Colonic mucosa (tissue), 4 donors: Measurements from ENCODE around the gene ERI3. TPM values are rescaled to one million over a fixed set of nuclear protein-coding genes. Genes with fewer than 3 reads are reported as not detected.

ENCODE experiments used
- DNase-seq: peaks from one replicate; pipeline ENCODE4 v3.0.0-alpha.2; 2020
- H3K27ac ChIP-seq: fragments of 200-600 bp; one replicate; pipeline ENCODE4 v1.8.0; 2021
- H3K27me3 ChIP-seq: fragments of 200-600 bp; one replicate; pipeline ENCODE4 v1.8.0; 2021
- H3K36me3 ChIP-seq: fragments of 200-600 bp; one replicate; pipeline ENCODE4 v1.8.0; 2021
- H3K4me1 ChIP-seq: fragments of 200-600 bp; one replicate; pipeline ENCODE4 v1.8.0; 2021; ENCODE audit warnings: mild to moderate bottlenecking
- H3K4me3 ChIP-seq: fragments of 200-600 bp; one replicate; pipeline ENCODE4 v1.8.0; 2021
- H3K9ac ChIP-seq, 2 donors: one replicate each; pipeline ENCODE4 v1.7.0; 2013; ENCODE audit warnings: control low read depth in 2 of 2, low read depth in 2 of 2, low read length in 2 of 2
- H3K9me3 ChIP-seq: fragments of 200-600 bp; one replicate; pipeline ENCODE4 v1.8.0; 2021
- intact Hi-C: fragments of 100-400 bp; cut with DNase I; formaldehyde crosslinking; loops from one replicate; pipeline ENCODE4 v1.14.1; 2022
- total RNA-seq, 2 donors: library from RNA; stranded (reverse); fragmentation: NEBNext Ultra II Directional in 1 of 2; extraction: Animal tissue kit (Norgen Biotek cat#: 25700) in 1 of 2; gene quantifications; one replicate each; pipeline ENCODE4 v1.2.1, GENCODE V29; 2021
- TF ChIP-seq, protein P1 (sequence below): fragments of 200-600 bp; IDR thresholded peaks from one replicate; pipeline ENCODE4 v1.8.0; 2022; ENCODE audit warnings: antibody characterized with exemption, mild to moderate bottlenecking
- donor health status: healthy.
- donor health status: DM: no; HTN: no; CAD: no.
- donor health status: DM: no; HTN: no; CAD: no.

The ERI3 gene
- total RNA-seq, 2 donors from 2014 or later, result 29.7 to 58.2 TPM

- Histone ChIP-seq H3K36me3 (no peaks in the 10 kb centered on the region), H3K4me1 (no peaks in the 10 kb centered on the region), H3K4me3 (no peak overlapping the region), H3K27ac (no peak overlapping the region), H3K9me3 (no peaks in the 10 kb centered on the region), H3K9ac (no peak overlapping the region), H3K27me3 (no peaks in the 10 kb centered on the region)
- no peak for DNase-seq
- intact Hi-C loops, result no loop called here
- TF ChIP-seq, protein P1, sequence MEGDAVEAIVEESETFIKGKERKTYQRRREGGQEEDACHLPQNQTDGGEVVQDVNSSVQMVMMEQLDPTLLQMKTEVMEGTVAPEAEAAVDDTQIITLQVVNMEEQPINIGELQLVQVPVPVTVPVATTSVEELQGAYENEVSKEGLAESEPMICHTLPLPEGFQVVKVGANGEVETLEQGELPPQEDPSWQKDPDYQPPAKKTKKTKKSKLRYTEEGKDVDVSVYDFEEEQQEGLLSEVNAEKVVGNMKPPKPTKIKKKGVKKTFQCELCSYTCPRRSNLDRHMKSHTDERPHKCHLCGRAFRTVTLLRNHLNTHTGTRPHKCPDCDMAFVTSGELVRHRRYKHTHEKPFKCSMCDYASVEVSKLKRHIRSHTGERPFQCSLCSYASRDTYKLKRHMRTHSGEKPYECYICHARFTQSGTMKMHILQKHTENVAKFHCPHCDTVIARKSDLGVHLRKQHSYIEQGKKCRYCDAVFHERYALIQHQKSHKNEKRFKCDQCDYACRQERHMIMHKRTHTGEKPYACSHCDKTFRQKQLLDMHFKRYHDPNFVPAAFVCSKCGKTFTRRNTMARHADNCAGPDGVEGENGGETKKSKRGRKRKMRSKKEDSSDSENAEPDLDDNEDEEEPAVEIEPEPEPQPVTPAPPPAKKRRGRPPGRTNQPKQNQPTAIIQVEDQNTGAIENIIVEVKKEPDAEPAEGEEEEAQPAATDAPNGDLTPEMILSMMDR, result no peak
Observed at GRCh38 chr1:44229435-44230167, 125.5 kb downstream of the ERI3 start.

GRCh38 chr1:44228218-44228617 is 126.8 kb downstream of the ERI3 start:
- no peaks in the 10 kb centered on the region for H3K9me3 ChIP-seq
- H3K27ac ChIP-seq, result no peak overlapping the region
- H3K9ac ChIP-seq, result no peak overlapping the region
- intact Hi-C loops, result no loop called here
- TF ChIP-seq, protein P1, result no peak
- H3K4me3 ChIP-seq, result no peak overlapping the region
- no peaks in the 10 kb centered on the region for H3K27me3 ChIP-seq
- no peaks in the 10 kb centered on the region for H3K4me1 ChIP-seq
- DNase-seq, result no peak
- H3K36me3 ChIP-seq, result no peaks in the 10 kb centered on the region

- intact Hi-C loops, result no loop called here
- Histone ChIP-seq H3K9ac (no peak overlapping the region), H3K4me3 (no peak overlapping the region), H3K9me3 (no peaks in the 10 kb centered on the region), H3K36me3 (no peaks in the 10 kb centered on the region), H3K27me3 (no peaks in the 10 kb centered on the region), H3K4me1 (no peaks in the 10 kb centered on the region), H3K27ac (no peak overlapping the region)
- no peak for DNase-seq
- TF ChIP-seq, protein P1, result no peak
Observed at GRCh38 chr1:44227211-44227610, 127.8 kb downstream of the ERI3 start.

DNA sequence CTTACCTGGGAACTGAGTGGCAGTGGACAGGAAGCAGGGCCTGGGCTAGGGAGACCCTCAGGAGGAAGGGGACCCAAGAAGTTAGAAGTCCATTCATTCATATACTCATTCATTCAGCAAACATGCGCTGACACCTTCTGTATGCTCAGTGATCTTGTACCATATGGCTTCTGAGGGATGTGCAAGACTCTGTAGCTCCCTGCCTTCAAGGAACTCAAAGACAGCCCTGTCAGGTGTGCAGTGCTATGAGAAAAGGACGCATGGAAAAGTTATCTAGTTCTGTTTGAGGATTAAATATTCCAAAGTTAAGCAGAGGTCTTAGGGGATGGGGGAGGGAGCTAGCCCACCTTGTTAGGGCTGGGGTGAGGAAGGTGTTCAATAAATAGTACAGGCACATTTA is 129.3 kb downstream of the ERI3 start:
- TF ChIP-seq, protein P1, result no peak
- Histone ChIP-seq H3K36me3 (peaks cover 2% of the 10 kb centered on the region), H3K27me3 (no peaks in the 10 kb centered on the region), H3K9ac (no peak overlapping the region), H3K4me1 (no peaks in the 10 kb centered on the region), H3K4me3 (no peak overlapping the region), H3K9me3 (no peaks in the 10 kb centered on the region), H3K27ac (no peak overlapping the region)
- intact Hi-C loops, result no loop called here
- DNase-seq, result no peak

- no peak overlapping the region for H3K4me3 ChIP-seq
- H3K9ac ChIP-seq, result no peak overlapping the region
- H3K36me3 ChIP-seq, result peaks cover 10% of the 10 kb centered on the region
- TF ChIP-seq, protein P1, result no peak
- no peaks in the 10 kb centered on the region for H3K9me3 ChIP-seq
- no peaks in the 10 kb centered on the region for H3K4me1 ChIP-seq
- H3K27me3 ChIP-seq, result no peaks in the 10 kb centered on the region
- intact Hi-C loops, result loop anchor here (5.0 kb wide), 1 partner anchor 94 kb away; no protein-coding TSS in a partner anchor
- no peak overlapping the region for H3K27ac ChIP-seq
- no peak for DNase-seq
Observed at GRCh38 chr1:44223187-44223610, 131.9 kb downstream of the ERI3 start.
